ENCODE data around the gene LMO3. TPM values are rescaled to one million over a fixed set of nuclear protein-coding genes. Genes with fewer than 3 reads are reported as not detected.

The LMO3 gene
- total RNA-seq, 4 donors from 2014 or later = 49.1 to 174 (median 111) TPM

GRCh38 chr12:16583969-16584745 lies 21.8 kb downstream of the LMO3 start:
- WGBS, 2 donors (ENCODE audit: low coverage in 1 of 2) = 55 to 58% methylated on average over 4 of the region's 4 CpGs
- Histone ChIP-seq H3K9me3 (peaks cover 0 to 3% (median 0%) of the 10 kb centered on the region in 3 donors), H3K4me1 (peaks cover 0 to 36% (median 2%) of the 10 kb centered on the region in 3 donors), H3K27me3 (no peaks in the 10 kb centered on the region), H3K27ac (peak overlapping the region; percentile 75 to 98 (median 84)), H3K36me3 (no peaks in the 10 kb centered on the region), H3K4me3 (no peak overlapping the region)
- no peak for TF ChIP-seq POLR2AphosphoS5 (IDR thresholded peaks at IDR 0.05)
- TF ChIP-seq CTCF (IDR thresholded peaks at IDR 0.05) = no peak
- no peak for TF ChIP-seq POLR2A (IDR thresholded peaks at IDR 0.05)
- no peak for TF ChIP-seq EP300 (IDR thresholded peaks at IDR 0.05)
- ATAC-seq = no peak

- ATAC-seq = no peak
- Histone ChIP-seq H3K27ac (no peak overlapping the region), H3K4me1 (peaks cover 0 to 17% (median 2%) of the 10 kb centered on the region in 3 donors), H3K27me3 (no peaks in the 10 kb centered on the region), H3K9me3 (peaks cover 0 to 3% (median 0%) of the 10 kb centered on the region in 3 donors), H3K4me3 (no peak overlapping the region), H3K36me3 (no peaks in the 10 kb centered on the region)
- no peak for TF ChIP-seq EP300 (IDR thresholded peaks at IDR 0.05)
- no peak for TF ChIP-seq POLR2A (IDR thresholded peaks at IDR 0.05)
- TF ChIP-seq CTCF (IDR thresholded peaks at IDR 0.05) = no peak
- no peak for TF ChIP-seq POLR2AphosphoS5 (IDR thresholded peaks at IDR 0.05)
Observed at GRCh38 chr12:16581416-16581815, 24.5 kb downstream of the LMO3 start.

- no peak for TF ChIP-seq EP300 (IDR thresholded peaks at IDR 0.05)
- TF ChIP-seq POLR2A (IDR thresholded peaks at IDR 0.05) = no peak
- TF ChIP-seq CTCF (IDR thresholded peaks at IDR 0.05) = no peak
- TF ChIP-seq POLR2AphosphoS5 (IDR thresholded peaks at IDR 0.05) = no peak
- H3K4me3 ChIP-seq = no peak overlapping the region
- H3K27ac ChIP-seq = no peak overlapping the region
- WGBS, 2 donors (ENCODE audit: low coverage in 1 of 2) = 56 to 73% methylated on average over 1 of the region's 1 CpG
- peaks cover 0 to 3% (median 0%) of the 10 kb centered on the region in 3 donors for H3K9me3 ChIP-seq
- no peak for ATAC-seq
- no peaks in the 10 kb centered on the region for H3K36me3 ChIP-seq
- H3K4me1 ChIP-seq = peaks cover 0 to 5% (median 0%) of the 10 kb centered on the region in 3 donors
- H3K27me3 ChIP-seq = no peaks in the 10 kb centered on the region
Observed at GRCh38 chr12:16579041-16579440, 26.9 kb downstream of the LMO3 start.

GRCh38 chr12:16573398-16574077 lies 32.4 kb downstream of the LMO3 start:
- 64 to 71% methylated on average over 17 to 19 of the region's 21 CpGs for WGBS, 2 donors (ENCODE audit: low coverage in 1 of 2)
- peak; percentile 81 for ATAC-seq
- Histone ChIP-seq H3K36me3 (no peaks in the 10 kb centered on the region), H3K9me3 (no peaks in the 10 kb centered on the region), H3K4me1 (no peaks in the 10 kb centered on the region), H3K27me3 (no peaks in the 10 kb centered on the region), H3K4me3 (no peak overlapping the region), H3K27ac (no peak overlapping the region)
- TF ChIP-seq EP300 (IDR thresholded peaks at IDR 0.05) (no peak), POLR2A (IDR thresholded peaks at IDR 0.05) (no peak), POLR2AphosphoS5 (IDR thresholded peaks at IDR 0.05) (peak; percentile 16), CTCF (IDR thresholded peaks at IDR 0.05) (no peak)
